Measurements from ENCODE around the gene ALDH1A1. TPM values are rescaled to one million over a fixed set of nuclear protein-coding genes. Genes with fewer than 3 reads are reported as not detected.

Gene ALDH1A1
- total RNA-seq, 1 donor from 2014 or later = 0.27 TPM

DNA sequence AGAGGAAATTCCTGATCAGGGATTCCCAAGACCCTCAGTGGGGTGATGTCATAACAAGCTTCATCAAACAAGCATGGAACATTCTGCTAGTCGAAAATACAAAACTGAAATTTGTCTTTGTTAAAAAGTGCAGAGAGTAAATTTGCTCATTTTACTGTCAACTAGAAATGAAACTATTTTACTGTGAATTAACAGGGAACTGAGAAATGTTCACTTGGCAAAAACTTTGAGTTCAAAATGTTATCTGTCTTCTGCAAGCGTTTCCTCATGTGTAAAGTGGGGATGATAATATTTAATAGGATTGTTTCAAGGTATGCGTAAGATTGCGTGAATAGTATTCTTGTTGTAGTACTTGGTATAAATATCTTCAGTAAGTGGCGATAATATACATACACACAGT lies 45.4 kb downstream of the ALDH1A1 start:
- no peak overlapping the region for H3K27ac Mint-ChIP-seq (ENCODE audit: unreplicated experiment)
- no peaks in the 10 kb centered on the region for H3K36me3 Mint-ChIP-seq (ENCODE audit: low read depth)
- H3K9me3 Mint-ChIP-seq (ENCODE audit: low read depth) = no peaks in the 10 kb centered on the region
- H3K27me3 Mint-ChIP-seq (ENCODE audit: low read depth) = peaks cover 15% of the 10 kb centered on the region
- no peak for DNase-seq (ENCODE audit: low spot score)
- H3K4me3 Mint-ChIP-seq (ENCODE audit: unreplicated experiment) = no peak overlapping the region
- TF ChIP-seq, protein P1, sequence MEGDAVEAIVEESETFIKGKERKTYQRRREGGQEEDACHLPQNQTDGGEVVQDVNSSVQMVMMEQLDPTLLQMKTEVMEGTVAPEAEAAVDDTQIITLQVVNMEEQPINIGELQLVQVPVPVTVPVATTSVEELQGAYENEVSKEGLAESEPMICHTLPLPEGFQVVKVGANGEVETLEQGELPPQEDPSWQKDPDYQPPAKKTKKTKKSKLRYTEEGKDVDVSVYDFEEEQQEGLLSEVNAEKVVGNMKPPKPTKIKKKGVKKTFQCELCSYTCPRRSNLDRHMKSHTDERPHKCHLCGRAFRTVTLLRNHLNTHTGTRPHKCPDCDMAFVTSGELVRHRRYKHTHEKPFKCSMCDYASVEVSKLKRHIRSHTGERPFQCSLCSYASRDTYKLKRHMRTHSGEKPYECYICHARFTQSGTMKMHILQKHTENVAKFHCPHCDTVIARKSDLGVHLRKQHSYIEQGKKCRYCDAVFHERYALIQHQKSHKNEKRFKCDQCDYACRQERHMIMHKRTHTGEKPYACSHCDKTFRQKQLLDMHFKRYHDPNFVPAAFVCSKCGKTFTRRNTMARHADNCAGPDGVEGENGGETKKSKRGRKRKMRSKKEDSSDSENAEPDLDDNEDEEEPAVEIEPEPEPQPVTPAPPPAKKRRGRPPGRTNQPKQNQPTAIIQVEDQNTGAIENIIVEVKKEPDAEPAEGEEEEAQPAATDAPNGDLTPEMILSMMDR (IDR thresholded peaks at IDR 0.05) = no peak
- H3K4me1 Mint-ChIP-seq (ENCODE audit: low read depth) = no peaks in the 10 kb centered on the region

GRCh38 chr9:72906810-72907209 lies 46.0 kb downstream of the ALDH1A1 start:
- Mint-ChIP-seq H3K27me3 (ENCODE audit: low read depth) (peaks cover 15% of the 10 kb centered on the region), H3K27ac (ENCODE audit: unreplicated experiment) (no peak overlapping the region), H3K4me1 (ENCODE audit: low read depth) (no peaks in the 10 kb centered on the region), H3K36me3 (ENCODE audit: low read depth) (no peaks in the 10 kb centered on the region), H3K9me3 (ENCODE audit: low read depth) (no peaks in the 10 kb centered on the region), H3K4me3 (ENCODE audit: unreplicated experiment) (no peak overlapping the region)
- TF ChIP-seq, protein P1 (IDR thresholded peaks at IDR 0.05) = no peak
- DNase-seq (ENCODE audit: low spot score) = no peak

- peaks cover 14% of the 10 kb centered on the region for H3K27me3 Mint-ChIP-seq (ENCODE audit: low read depth)
- H3K9me3 Mint-ChIP-seq (ENCODE audit: low read depth) = no peaks in the 10 kb centered on the region
- no peak for DNase-seq (ENCODE audit: low spot score)
- H3K4me1 Mint-ChIP-seq (ENCODE audit: low read depth) = no peaks in the 10 kb centered on the region
- H3K4me3 Mint-ChIP-seq (ENCODE audit: unreplicated experiment) = no peak overlapping the region
- no peaks in the 10 kb centered on the region for H3K36me3 Mint-ChIP-seq (ENCODE audit: low read depth)
- TF ChIP-seq, protein P1 (IDR thresholded peaks at IDR 0.05) = no peak
- H3K27ac Mint-ChIP-seq (ENCODE audit: unreplicated experiment) = no peak overlapping the region
These were observed 47.1 kb downstream of the ALDH1A1 start for GRCh38 chr9:72905514-72906480.

GRCh38 chr9:72904267-72905093 lies 48.4 kb downstream of the ALDH1A1 start:
- no peaks in the 10 kb centered on the region for H3K4me1 Mint-ChIP-seq (ENCODE audit: low read depth)
- no peak overlapping the region for H3K27ac Mint-ChIP-seq (ENCODE audit: unreplicated experiment)
- H3K36me3 Mint-ChIP-seq (ENCODE audit: low read depth) = no peaks in the 10 kb centered on the region
- DNase-seq (ENCODE audit: low spot score) = no peak
- TF ChIP-seq, protein P1 (IDR thresholded peaks at IDR 0.05) = no peak
- peaks cover 7% of the 10 kb centered on the region for H3K27me3 Mint-ChIP-seq (ENCODE audit: low read depth)
- no peak overlapping the region for H3K4me3 Mint-ChIP-seq (ENCODE audit: unreplicated experiment)
- H3K9me3 Mint-ChIP-seq (ENCODE audit: low read depth) = no peaks in the 10 kb centered on the region

DNA sequence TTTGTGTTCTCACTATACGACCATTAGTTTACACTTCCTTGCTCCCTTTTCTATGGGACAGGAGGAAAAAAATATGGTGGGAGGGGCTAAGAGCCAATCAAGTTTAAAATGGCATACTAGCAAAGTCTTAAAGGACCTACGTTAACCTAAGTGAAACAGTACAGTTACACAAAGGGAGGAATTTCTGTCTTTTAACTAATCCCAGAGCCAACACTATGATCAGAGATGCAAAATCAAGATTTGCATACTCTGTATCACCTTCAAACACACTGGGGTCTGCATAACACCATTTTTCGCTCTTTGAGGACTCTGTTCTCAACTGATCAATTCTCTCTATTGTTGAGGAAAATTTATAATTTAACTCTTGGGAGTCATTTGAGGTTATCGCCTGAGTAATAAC lies 49.8 kb downstream of the ALDH1A1 start:
- Mint-ChIP-seq H3K9me3 (ENCODE audit: low read depth) (no peaks in the 10 kb centered on the region), H3K36me3 (ENCODE audit: low read depth) (no peaks in the 10 kb centered on the region), H3K27me3 (ENCODE audit: low read depth) (peaks cover 9% of the 10 kb centered on the region), H3K4me1 (ENCODE audit: low read depth) (no peaks in the 10 kb centered on the region), H3K4me3 (ENCODE audit: unreplicated experiment) (no peak overlapping the region), H3K27ac (ENCODE audit: unreplicated experiment) (no peak overlapping the region)
- no peak for DNase-seq (ENCODE audit: low spot score)
- TF ChIP-seq, protein P1 (IDR thresholded peaks at IDR 0.05) = no peak

Measured in chondrocyte (in vitro differentiated cells).